Endothelial cell (in vitro differentiated cells): Measurements from ENCODE around the gene ARIH1. TPM values are rescaled to one million over a fixed set of nuclear protein-coding genes. Genes with fewer than 3 reads are reported as not detected.
"Not testable (repeated sequence)": the region's sequence is repeated elsewhere in the genome, so short reads cannot be mapped to it uniquely, and the experiment has no call there.

Experiments used
- DNase-seq: peaks from one replicate; pipeline ENCODE4 v3.0.0; 2021; ENCODE audit warnings: low spot score
- H3K27ac Mint-ChIP-seq: one replicate; pipeline ENCODE4 v1.8.0; 2021; ENCODE audit warnings: mixed read lengths, inconsistent platforms; ENCODE audit not compliant: unreplicated experiment
- H3K27me3 Mint-ChIP-seq: one replicate; pipeline ENCODE4 v1.8.0; 2021; ENCODE audit warnings: mild to moderate bottlenecking, moderate library complexity, mixed read lengths, inconsistent platforms; ENCODE audit not compliant: unreplicated experiment
- H3K36me3 Mint-ChIP-seq: one replicate; pipeline ENCODE4 v1.8.0; 2021; ENCODE audit warnings: mild to moderate bottlenecking, low read depth, mixed read lengths, inconsistent platforms; ENCODE audit not compliant: unreplicated experiment
- H3K4me1 Mint-ChIP-seq: one replicate; pipeline ENCODE4 v1.8.0; 2021; ENCODE audit warnings: mild to moderate bottlenecking, mixed read lengths, inconsistent platforms; ENCODE audit not compliant: unreplicated experiment
- H3K4me3 Mint-ChIP-seq: one replicate; pipeline ENCODE4 v1.8.0; 2021; ENCODE audit warnings: mild to moderate bottlenecking, mixed read lengths, inconsistent platforms; ENCODE audit not compliant: unreplicated experiment
- H3K9me3 Mint-ChIP-seq: one replicate; pipeline ENCODE4 v1.8.0; 2021; ENCODE audit warnings: mixed read lengths, inconsistent platforms; ENCODE audit not compliant: unreplicated experiment
- CTCF ChIP-seq: fragments of 200-600 bp; sonication (generic); IDR thresholded peaks from one replicate; pipeline ENCODE4 v1.5.0; 2021; ENCODE audit warnings: antibody characterized with exemption; ENCODE audit not compliant: unreplicated experiment
- total RNA-seq: library from RNA; stranded (reverse); fragmentation: NEBNext Ultra II Directional; extraction: Animal tissue kit (Norgen Biotek cat#: 25700); gene quantifications from one replicate; pipeline ENCODE4 v1.2.1, GENCODE V29; 2021; ENCODE audit not compliant: unreplicated experiment

Gene ARIH1
- total RNA-seq, 1 donor from 2014 or later = 184 TPM

DNA sequence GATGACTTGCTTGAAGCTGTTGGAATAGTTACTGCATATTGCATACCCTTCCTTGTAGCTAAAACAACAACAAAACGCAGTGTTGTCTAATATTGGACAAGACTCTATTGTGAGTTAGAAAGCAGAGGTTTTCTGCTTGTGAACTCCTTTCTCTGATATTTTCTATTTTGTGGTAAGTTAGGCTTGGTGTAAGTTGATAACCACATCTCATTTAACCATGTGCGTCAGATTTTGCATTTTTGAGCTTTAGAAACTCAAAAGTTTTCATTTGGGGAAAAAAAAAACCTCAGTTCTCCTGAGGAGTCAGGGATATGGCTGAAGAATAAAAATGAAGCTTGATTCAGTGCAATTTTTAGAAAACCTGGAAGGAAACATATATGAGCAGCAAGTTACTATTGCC lies 1.5 kb downstream of the ARIH1 start:
- H3K36me3 Mint-ChIP-seq = peaks cover 21% of the 10 kb centered on the region
- peaks cover 20% of the 10 kb centered on the region for H3K4me1 Mint-ChIP-seq
- TF ChIP-seq CTCF = no peak
- no peaks in the 10 kb centered on the region for H3K9me3 Mint-ChIP-seq
- peaks cover 12% of the 10 kb centered on the region for H3K27me3 Mint-ChIP-seq
- peak overlapping the region; percentile 99 for H3K4me3 Mint-ChIP-seq
- DNase-seq = no peak
- H3K27ac Mint-ChIP-seq = peak overlapping the region; percentile 93

- peaks cover 12% of the 10 kb centered on the region for H3K27me3 Mint-ChIP-seq
- H3K36me3 Mint-ChIP-seq = peaks cover 24% of the 10 kb centered on the region
- H3K27ac Mint-ChIP-seq = peak overlapping the region; percentile 52
- peaks cover 25% of the 10 kb centered on the region for H3K4me1 Mint-ChIP-seq
- not testable (repeated sequence) for DNase-seq, H3K9me3 Mint-ChIP-seq
- peak overlapping the region; percentile 89 for H3K4me3 Mint-ChIP-seq
Observed at GRCh38 chr15:72476330-72476729, 2.2 kb downstream of the ARIH1 start.

GRCh38 chr15:72481015-72481659 lies 7.0 kb downstream of the ARIH1 start:
- peaks cover 17% of the 10 kb centered on the region for H3K4me1 Mint-ChIP-seq
- TF ChIP-seq CTCF = no peak
- H3K36me3 Mint-ChIP-seq = peaks cover 21% of the 10 kb centered on the region
- H3K9me3 Mint-ChIP-seq = no peaks in the 10 kb centered on the region
- H3K27ac Mint-ChIP-seq = no peak overlapping the region
- no peaks in the 10 kb centered on the region for H3K27me3 Mint-ChIP-seq
- no peak for DNase-seq
- no peak overlapping the region for H3K4me3 Mint-ChIP-seq

DNA sequence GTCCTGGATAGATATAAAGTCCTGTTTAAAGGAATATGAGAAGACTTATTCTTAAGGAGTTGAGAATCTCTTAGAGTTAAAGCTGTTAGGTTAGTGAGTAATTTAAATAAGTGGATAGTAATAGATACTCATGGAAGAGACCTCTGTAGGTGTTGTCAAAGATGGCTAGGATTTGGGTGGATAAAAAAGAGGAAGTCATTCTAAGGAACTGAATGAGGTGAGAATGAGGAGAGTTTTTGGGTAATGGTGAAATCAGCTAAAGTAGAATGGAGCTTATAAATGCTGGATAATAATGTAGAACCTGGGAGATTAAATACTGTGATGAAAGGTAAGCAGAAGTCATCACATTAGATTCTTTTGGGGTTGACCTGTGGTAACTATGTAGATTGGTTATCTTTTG lies 8.1 kb downstream of the ARIH1 start:
- Mint-ChIP-seq H3K36me3 (peaks cover 15% of the 10 kb centered on the region), H3K4me1 (peaks cover 9% of the 10 kb centered on the region), H3K27me3 (no peaks in the 10 kb centered on the region), H3K9me3 (no peaks in the 10 kb centered on the region), H3K27ac (no peak overlapping the region), H3K4me3 (no peak overlapping the region)
- TF ChIP-seq CTCF = no peak
- no peak for DNase-seq

- Mint-ChIP-seq H3K36me3 (peaks cover 15% of the 10 kb centered on the region), H3K9me3 (no peaks in the 10 kb centered on the region), H3K4me3 (no peak overlapping the region), H3K27me3 (no peaks in the 10 kb centered on the region), H3K27ac (no peak overlapping the region), H3K4me1 (peaks cover 13% of the 10 kb centered on the region)
- DNase-seq = no peak
- TF ChIP-seq CTCF = no peak
Observed at GRCh38 chr15:72483279-72483678, 9.1 kb downstream of the ARIH1 start.
